ENCODE results near the gene ANKFN1.
A peak's percentile ranks its signal among the peaks of the same experiment; 100 is the strongest.

The ANKFN1 gene

DNA sequence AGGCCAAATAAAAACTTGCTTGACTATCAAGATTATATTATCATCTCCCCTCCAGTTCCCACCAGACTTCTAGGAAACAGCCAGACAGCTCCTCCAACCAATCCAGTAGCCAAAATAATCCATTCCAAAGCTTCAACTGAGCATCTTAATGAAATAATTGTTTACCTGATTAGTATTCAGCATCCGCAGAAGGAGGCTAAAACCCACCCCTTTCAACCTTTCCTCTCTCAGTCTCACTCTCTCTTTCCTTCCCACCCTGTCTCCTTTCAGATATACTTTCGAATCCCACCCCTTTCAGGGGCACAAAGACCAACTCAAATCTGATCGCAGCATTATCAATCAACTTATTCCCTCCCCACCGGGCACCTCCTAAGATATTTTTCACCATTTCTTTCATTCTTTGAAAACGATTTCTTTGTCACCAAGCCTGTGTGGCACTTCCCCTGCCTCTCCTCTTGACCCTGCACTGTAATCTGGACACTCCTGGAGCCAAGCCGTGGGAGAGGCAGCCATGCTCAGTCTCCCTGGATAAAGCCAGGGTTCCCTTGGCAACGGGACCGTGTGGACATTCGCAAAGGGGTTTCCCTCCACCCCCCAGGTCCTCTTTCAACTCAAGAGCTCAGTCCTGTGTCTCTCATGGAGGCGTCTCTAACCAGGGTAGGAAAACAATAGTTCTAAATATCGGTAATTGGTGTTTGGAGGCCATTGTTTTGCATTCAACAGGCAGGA is at the start of gene ANKFN1:
TSS of gene ANKFN1 (plus strand) at position 602 of the 729 bp plus-strand sequence. CDS start 59,193 bp downstream, outside the sequence.
- no peak for DNase-seq (ENCODE audit: low read depth in 2 of 2)

- DNase-seq (ENCODE audit: low read depth in 2 of 2) = no peak
Observed at GRCh38 chr17:56108811-56109284, 44.4 kb upstream of the ANKFN1 start.

DNA sequence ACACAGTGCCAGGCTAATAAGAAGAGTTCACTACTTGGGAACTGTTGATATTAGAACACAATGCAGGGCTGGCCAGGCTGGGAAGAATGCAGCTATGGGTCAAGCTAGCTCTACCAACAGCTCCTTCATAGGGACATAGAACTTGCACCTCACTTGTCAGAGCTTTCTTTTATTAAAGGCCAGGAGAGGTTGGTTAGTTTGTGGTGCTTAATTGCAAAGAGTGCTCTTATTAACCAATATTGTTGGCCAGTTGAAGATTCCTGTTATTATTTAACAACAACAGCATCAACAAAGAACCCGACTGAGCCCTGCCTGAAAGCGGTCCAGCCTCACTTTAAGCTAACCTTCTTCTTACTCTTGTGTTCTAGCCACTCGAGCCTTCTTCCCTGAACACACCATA is 43.4 kb upstream of the ANKFN1 start:
- no peak for DNase-seq (ENCODE audit: low read depth in 2 of 2)

- DNase-seq (ENCODE audit: low read depth in 2 of 2) = no peak
Observed at GRCh38 chr17:56110463-56111135, 42.7 kb upstream of the ANKFN1 start.

DNA sequence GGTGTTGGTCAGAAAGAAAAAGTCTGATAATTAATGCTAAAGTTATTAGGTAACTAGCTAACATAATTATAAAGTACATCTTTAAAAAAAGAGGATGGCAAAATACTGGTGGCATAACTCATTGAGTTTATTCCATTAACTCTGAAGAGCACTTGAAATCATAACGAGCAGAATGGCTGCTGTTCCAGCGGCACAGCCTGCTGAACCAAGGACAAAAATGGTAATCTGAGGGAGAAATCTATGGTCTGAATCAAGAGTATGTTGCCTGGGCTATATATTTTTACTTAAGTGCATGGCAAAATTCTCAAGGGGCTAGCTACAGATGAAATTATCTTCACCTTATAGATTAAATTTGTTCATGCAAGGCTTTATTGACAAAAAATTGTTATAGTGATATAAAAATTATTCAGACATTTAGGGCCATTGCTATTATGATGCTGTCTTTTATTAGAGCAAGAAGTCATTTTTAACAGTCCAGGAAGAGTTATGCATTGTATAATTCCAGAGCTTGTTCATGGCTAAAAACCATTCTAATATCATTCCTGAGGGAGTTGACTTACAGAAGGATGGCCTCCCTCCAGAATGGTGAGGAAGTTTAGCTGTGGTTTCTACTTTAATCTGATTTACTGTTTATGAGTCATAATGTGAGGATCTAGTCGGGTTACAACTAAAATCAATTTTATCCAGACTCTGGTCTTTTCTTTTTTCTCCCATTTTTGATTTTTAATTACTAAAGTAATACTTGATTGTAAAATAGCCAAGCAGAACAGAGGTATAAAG is 41.4 kb upstream of the ANKFN1 start:
- peak; percentile 75 to 77 for DNase-seq (ENCODE audit: low read depth in 2 of 2)

DNA sequence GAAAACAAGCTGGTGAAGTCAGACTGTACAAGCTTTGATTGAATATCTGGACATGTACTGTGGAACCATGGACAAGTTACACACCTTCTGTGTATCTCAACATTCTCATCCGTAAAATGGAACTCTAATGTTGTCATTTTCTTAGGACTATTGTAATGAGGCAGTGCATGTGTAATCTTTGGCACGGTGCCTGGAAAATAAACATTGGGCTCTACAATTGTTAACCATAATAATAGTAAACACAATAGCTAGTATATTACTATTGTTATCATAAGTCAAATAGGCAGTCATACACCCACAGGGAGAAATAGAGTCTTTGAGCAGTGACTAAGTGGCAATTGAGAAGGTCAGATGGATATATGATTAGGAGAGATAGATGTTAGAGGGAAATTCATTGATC is 39.8 kb upstream of the ANKFN1 start:
- no peak for DNase-seq (ENCODE audit: low read depth in 2 of 2)

DNA sequence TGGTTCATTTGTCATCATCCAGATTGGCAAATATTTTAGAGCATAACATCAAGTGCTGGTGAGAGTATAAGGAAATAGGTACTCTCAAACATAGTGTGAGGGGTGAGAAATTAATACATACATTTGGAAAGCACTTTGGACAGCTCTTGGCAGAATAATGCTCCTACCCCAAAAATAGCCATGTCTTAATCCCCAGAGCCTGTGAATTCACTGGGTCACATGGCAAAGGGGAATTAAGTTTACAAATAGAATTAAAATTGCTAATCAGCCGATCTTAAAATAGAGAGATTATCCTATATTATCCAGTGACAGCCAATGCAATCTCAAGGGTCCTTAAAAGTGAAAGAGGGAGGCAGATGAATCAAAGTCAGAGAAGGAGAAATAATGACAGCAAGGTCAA is 38.8 kb upstream of the ANKFN1 start:
- DNase-seq (ENCODE audit: low read depth in 2 of 2) = no peak

DNA sequence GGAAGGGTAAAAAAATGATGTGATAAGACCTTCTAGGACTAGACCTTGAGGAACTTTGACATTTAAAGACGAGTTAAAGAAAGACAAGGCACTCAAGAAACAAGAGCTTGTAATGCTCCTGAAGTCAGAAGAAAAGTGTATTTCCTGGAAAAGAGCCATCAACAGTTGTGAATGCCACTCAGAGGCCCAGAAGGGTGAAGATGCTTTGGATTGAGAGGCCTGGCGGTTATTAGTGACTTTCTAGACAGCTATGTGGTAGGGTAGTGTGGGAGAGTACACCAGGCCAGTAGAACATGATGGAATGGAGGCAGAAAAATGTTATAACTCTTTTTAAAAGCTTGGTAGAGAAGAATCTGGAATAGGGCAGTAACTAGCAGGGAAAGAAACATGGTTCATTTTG is 34.1 kb upstream of the ANKFN1 start:
- DNase-seq (ENCODE audit: low read depth in 2 of 2) = no peak

- DNase-seq (ENCODE audit: low read depth in 2 of 2) = no peak
Observed at GRCh38 chr17:56119936-56120335, 33.3 kb upstream of the ANKFN1 start.

DNA sequence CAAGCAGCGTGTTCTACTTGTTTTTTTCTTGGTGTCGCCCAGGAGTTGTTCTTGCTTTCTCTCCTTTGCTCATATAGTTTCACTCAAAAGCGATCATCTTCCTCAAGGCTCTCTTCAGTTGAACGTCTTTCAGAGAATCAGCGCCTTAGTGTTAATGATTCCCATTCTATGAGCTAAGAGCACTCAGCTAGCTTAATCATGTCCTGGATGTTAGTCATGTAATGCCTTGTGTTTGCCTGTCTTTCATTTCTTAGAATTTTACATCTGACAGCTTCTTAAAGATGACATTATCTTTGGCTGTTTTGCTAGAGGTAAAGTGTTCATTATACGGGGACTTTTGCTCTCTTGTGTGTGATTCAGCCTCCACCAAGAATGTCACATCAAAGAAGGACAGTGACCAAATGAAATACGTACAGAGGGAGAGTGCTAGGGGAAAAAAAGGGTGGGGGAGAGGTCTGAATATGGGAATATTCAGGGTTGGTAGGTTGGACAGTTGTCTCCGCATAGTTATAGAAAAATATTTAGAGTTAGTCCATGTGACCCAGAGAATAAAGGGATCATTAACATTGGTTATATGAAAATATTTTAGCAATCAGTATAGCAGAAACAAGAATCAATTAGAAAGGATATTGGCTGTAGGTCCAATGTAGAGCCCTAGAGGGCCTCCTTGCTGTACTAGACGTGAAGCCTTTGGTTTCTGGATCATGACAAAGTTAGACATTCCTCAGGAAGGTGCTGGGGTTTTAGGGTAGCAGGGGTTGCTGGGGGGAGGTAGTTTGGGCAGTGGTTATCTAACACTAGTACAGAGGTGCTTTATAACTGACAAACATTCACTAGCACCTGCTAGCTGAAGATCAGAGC is 31.9 kb upstream of the ANKFN1 start:
- no peak for DNase-seq (ENCODE audit: low read depth in 2 of 2)

DNA sequence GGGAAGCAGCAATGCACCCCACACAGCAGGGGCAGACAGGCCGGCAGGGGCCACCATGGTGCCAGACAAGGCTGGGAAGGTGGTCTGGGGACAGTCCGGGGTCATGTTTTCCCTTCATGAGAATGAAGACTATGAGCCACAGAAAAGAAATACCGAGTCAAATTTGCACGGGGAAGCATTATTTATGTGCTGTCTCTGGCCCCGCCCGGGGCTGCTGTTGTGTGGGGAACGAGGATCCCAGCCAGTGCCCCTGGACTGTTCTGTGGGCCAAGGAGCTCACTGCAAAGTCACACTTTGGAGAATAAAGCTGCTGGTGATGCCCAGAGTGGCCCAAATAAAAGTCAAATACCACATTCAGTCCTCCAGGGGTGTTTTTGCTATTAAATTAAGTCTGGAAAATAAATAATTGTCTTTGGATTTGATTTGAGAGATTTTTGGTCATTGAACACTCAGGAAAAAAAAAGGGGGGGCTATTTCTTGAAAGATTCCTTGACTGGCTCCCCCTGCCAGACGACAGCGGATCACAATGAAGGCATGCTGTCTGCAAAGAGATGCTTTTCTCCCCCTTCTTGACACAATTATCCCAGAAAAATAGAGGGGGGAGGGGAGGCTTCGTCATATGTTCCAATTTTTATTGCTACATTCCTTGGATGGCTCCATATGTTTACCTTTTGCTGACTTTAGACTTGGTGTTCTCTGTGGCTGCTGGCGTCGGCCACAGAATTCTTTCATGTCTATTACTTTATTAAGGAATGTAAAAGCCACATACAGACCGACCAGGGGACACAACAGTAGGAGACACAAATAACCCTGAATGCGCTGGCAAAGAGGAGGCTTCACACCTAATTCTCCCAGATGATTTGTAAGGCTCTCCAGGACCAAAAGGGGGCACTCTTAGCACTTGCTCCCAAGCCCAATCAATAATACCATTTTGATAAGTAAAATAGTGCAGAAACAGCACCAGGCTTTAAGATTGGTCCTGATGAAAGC is 27.1 kb upstream of the ANKFN1 start:
- peak; percentile 64 to 70 for DNase-seq (ENCODE audit: low read depth in 2 of 2)

DNA sequence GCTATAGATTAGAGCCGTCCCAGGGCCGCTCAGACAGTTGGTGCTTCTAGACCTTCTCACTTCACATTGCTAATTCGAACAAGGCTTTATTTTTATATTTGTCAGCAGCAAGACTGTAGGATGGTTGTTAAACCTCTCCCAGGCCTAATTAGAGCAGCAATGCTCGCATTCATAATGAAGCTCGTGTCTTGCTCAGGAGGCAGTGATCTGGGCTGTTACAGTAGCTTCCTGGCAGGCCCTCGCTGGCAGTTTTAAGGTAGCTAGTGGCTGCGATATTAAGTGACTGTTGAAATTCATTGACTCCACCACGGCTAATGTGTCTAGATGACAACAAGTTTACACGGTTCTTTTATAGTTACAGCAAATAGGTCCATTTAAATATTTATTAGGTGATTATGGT is 23.2 kb upstream of the ANKFN1 start:
- DNase-seq (ENCODE audit: low read depth in 2 of 2) = no peak

DNA sequence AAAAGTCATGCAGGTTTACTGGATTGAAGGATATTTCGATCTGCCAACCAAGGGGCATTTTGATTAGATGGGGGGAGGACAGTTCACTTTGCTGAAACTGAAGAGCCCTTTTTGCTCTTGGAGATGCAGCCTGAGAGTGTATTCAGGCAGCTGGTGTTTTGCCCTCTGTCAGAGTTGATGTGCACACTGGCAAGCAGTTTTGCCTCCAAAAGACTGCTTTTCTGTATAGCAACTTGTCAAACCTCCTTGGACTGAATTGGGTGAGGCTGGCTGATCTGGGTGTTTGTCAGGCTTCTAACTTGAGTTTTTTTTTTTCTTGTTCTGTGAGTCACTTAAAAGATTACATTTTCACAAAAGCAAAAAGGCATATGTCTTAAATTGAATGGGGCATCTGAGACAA is 22.6 kb upstream of the ANKFN1 start:
- DNase-seq (ENCODE audit: low read depth in 2 of 2) = no peak

DNA sequence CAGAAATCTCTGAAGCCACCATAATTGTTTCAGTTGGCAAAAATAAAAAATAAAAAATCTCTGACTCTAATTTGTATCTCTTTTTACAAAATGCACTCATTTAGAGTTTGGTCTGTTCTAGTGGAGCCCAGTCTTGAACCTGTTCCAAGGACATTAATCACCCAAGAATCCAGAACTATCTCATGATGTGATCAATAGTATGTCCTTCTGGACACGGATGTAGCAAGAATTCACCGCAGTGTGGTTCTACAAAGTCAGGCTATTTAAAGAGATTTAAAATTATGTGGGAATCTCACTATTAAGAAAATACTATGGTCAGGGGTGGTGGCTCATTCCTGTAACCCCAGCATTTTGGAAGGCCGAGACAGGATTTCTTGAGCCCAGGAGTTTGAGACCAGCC is 21.8 kb upstream of the ANKFN1 start:
- DNase-seq (ENCODE audit: low read depth in 2 of 2) = no peak

- no peak for DNase-seq (ENCODE audit: low read depth in 2 of 2)
Observed at GRCh38 chr17:56136301-56136700, 17.0 kb upstream of the ANKFN1 start.

GRCh38 chr17:56141046-56141839 is 12.0 kb upstream of the ANKFN1 start:
- peak; percentile 74 for DNase-seq (ENCODE audit: low read depth in 2 of 2)

DNA sequence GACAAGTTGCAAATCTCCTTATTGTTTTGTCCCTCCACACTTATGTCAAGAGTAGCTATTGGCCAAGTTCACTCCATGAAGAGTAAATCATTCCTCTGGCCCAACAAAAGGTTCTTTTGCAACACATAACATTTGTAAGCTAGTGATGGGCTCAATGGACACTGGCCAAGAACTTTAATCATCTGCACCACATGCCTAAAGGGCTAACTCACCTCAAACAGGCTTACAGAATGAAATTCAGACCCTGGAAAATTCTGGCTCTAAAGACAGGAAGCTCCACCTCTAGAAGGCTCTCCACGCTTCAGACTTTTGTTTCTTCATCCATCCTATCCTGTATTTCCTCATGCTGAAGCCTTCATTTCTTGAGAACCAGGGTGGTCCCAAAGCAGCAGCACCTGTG is 10.9 kb upstream of the ANKFN1 start:
- DNase-seq (ENCODE audit: low read depth in 2 of 2) = peak; percentile 87 to 88

- no peak for DNase-seq (ENCODE audit: low read depth in 2 of 2)
Observed at GRCh38 chr17:56142781-56143180, 10.5 kb upstream of the ANKFN1 start.

DNA sequence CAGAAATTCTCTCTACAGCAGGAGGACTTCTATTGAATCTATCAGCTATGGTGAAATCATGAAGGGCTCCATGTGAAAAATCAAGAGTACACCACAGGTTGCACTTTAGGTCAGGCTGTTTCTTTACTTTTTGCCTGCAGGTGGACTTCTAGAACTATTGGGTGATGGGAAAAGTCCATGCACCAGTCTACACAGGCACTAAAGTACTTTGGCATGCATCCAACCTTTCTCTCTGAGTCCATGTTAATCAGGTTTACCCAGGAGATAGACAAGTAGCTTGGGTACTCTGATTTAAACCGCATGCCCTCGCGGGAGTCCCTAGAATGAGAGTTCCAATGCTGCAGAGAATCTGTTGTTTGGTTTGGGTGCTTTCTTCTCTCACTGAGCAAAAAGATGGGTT is 9.1 kb upstream of the ANKFN1 start:
- DNase-seq (ENCODE audit: low read depth in 2 of 2) = no peak

GRCh38 chr17:56146534-56146933 is 6.7 kb upstream of the ANKFN1 start:
- no peak for DNase-seq (ENCODE audit: low read depth in 2 of 2)

All from fibroblast of skin of left quadriceps (primary cell).